Measurements from ENCODE around the gene MAIP1.

MAIP1 gene

GRCh38 chr2:199994371-199994770, 39.0 kb downstream of the MAIP1 start:
- DNase-seq, result no peak

- DNase-seq, result no peak
Measured at GRCh38 chr2:199994896-199995295, 39.5 kb downstream of the MAIP1 start.

DNA sequence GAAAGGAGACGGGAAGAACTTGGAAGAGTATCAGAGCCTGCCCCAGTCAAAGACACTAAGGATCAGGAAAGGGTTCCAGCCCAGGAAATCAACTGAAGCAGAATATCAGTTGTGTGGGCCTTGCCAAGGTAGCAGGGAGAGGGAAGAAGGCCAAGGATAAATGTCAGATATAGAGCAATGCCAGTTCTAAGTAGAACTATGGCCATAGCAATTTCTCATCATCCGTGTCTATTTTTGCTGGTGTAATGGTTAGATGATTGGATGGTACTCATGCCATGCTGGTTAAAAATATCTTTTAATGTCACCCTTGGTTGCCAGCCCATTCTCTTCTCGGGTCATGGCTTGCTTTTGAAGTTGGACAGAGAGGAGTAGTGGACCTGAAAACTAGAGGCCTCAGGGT, 41.9 kb downstream of the MAIP1 start:
- no peak for DNase-seq

- DNase-seq, result no peak
Measured at GRCh38 chr2:199999166-199999565, 43.8 kb downstream of the MAIP1 start.

GRCh38 chr2:200000444-200001163, 45.2 kb downstream of the MAIP1 start:
- no peak for DNase-seq

DNA sequence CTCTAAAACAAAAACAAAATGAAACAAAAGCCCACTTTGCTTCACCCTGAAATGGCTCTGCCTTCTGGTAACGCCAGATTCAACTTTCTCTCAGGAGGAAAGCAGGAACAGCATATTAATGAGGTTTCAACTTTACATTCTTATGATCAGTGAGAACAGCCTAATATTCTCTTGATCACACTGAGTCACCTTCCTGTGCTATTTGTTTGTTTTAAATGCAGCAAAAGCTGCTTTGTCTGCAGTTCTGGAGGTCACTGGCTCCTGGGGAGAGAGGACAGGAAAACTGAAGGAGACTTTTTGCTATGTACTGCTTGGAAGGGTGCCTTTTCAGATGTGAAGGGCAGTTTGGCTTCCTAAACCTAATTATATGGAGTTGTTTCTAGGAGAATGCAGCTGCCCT, 48.1 kb downstream of the MAIP1 start:
- DNase-seq, result no peak

DNA sequence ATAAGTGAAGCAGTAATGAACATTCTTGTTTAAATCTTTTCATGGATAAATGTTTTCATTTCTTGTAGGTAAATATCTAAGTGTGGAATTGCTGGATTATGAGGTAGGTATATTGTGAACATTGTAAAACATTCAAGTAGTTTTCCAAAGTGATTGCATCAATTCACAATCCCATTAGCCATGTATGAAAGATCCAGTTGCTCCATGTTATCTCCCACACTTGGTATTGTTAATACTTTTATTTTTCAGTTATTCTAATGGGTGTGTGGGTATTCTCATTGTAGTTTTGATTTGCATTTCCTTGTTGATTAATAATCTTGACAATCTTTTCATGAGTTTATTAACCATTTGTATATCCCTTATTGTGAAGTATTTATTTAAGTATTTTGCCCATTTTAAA, 50.3 kb downstream of the MAIP1 start:
- DNase-seq, result no peak

- no peak for DNase-seq
Measured at GRCh38 chr2:200007306-200007705, 51.9 kb downstream of the MAIP1 start.

GRCh38 chr2:200012401-200012800, 57.0 kb downstream of the MAIP1 start:
- no peak for DNase-seq

Measured in fibroblast of skin of right quadriceps (primary cell).